ENCODE measurements around the gene JARID2. TPM values are rescaled to one million over a fixed set of nuclear protein-coding genes. Genes with fewer than 3 reads are reported as not detected.

The JARID2 gene
- total and polyA plus RNA-seq, 2 of the 13 experiments (the other 11 are each of a cell fraction or from before 2014, with no cell fraction given), result 7.5 to 10.3 TPM

DNA sequence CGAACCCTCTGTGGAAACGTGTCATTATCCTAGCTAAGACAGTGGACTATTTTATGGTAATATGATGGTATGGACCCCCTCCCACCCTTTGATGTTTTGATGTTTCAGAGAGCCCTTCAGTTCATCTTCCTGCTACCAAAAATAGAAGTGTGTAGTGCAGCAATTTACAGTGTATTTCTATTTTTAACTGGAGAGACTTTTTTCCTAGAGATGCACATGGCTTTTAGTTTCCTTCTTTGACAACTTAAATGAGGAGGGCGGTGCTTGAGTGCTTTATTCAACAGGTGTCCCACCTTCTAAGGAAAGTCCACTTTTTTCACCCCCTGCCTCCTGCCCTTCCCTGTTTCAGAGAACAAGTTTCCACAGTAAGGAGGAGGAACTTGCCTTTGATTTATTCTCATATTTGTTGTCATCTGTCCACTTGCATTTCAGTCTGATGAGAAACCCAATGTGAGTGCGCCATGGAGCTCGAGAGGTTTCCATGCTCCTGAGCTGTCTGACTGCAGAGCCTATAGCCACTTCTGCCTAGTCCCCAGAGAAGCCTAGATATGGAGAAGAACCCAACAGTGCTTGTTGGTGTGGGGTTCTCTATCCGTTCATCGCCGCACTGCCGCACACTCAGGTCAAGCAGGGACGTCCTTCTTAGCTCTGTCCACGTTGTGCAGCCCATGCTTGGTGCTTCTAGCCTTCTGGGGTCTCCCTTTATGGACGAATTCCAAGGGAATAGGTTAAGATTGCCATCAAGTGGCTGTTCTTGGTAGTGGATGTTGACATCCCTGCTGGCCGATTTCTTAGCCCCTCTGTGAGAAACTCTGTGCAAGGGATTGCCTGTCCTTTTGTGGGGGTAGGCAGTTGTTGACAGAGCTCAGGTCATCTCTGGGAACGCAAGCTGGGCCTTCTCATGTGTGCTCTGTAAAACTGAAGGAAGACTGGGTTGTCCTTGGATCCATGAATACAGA, 144.2 kb downstream of the JARID2 start:
- no peak overlapping the region for H2AFZ ChIP-seq (ENCODE audit: low read length)
- intact Hi-C loops (cut with micrococcal nuclease; ENCODE audit: unreplicated experiment) (loop anchor here (2.0 to 5.0 kb wide), 3 partner anchors 52 to 1179 kb away; partner anchors contain the start of gene JARID2), in situ Hi-C loops (cut with HindIII; ENCODE audit: extremely low pct_ligation_motif_present, low pct_unique_long_range_greater_than_20kb) (loop anchor here (10.0 kb wide), 1 partner anchor 1175 kb away; no protein-coding TSS in a partner anchor)
- BruUV-seq (replicated peaks), result no TSS peak
- H3K36me3 ChIP-seq (replicated peaks in 1 of 2; ENCODE audit: control insufficient read depth in 1 of 2, insufficient read depth in 2 of 2, low read length in 2 of 2), result no peaks in the 10 kb centered on the region
- H3K4me1 ChIP-seq (ENCODE audit: insufficient read depth, low read length), result no peaks in the 10 kb centered on the region
- H3K9me3 ChIP-seq (ENCODE audit: low read length), result no peaks in the 10 kb centered on the region
- WGBS (ENCODE audit: low lambda C conversion rate), result 66% methylated on average over 14 of the region's 14 CpGs
- H3K9ac ChIP-seq (ENCODE audit: insufficient read depth, low read depth, low read length), result no peak overlapping the region
- CTCF ChIA-PET (ENCODE audit: low intra/inter-chr PET ratio, low total read pairs), result interaction anchor here (1.4 to 1.8 kb wide), 2 partner anchors 51 to 136 kb away, joined by 5 to 6 read pairs; no protein-coding TSS in a partner anchor
- peaks cover 30% of the 10 kb centered on the region for H3K79me2 ChIP-seq (ENCODE audit: insufficient read depth, low read length)
- peak; percentile 60 for DNase-seq (ENCODE audit: low spot score)
- H4K20me1 ChIP-seq (ENCODE audit: insufficient read depth, low read length), result peaks cover 10% of the 10 kb centered on the region
- POLR2A ChIA-PET, result no interaction called here
- H3K27me3 ChIP-seq (ENCODE audit: control insufficient read depth in 1 of 2, insufficient read depth in 2 of 2, low read length in 2 of 2), result no peaks in the 10 kb centered on the region
- FAIRE-seq, result peak; percentile 98
- no peak overlapping the region for H3K4me2 ChIP-seq (ENCODE audit: low read depth, low read length)
- peak; percentile 89 for ATAC-seq
- H3K4me3 ChIP-seq (replicated peaks in 1 of 3; ENCODE audit: insufficient read depth in 1 of 3, low read depth in 2 of 3, low read length in 3 of 3), result no peak overlapping the region
- no peak overlapping the region for H3K27ac ChIP-seq (ENCODE audit: extremely low read length, insufficient read depth, low read length)
- no peak for TF ChIP-seq MZF1 (CRISPR knock-in tag; IDR thresholded peaks at IDR 0.05; ENCODE audit: borderline replicate concordance)
- no peak for TF ChIP-seq ZMYM3 (CRISPR knock-in tag; IDR thresholded peaks at IDR 0.05)
- TF ChIP-seq, protein P1, sequence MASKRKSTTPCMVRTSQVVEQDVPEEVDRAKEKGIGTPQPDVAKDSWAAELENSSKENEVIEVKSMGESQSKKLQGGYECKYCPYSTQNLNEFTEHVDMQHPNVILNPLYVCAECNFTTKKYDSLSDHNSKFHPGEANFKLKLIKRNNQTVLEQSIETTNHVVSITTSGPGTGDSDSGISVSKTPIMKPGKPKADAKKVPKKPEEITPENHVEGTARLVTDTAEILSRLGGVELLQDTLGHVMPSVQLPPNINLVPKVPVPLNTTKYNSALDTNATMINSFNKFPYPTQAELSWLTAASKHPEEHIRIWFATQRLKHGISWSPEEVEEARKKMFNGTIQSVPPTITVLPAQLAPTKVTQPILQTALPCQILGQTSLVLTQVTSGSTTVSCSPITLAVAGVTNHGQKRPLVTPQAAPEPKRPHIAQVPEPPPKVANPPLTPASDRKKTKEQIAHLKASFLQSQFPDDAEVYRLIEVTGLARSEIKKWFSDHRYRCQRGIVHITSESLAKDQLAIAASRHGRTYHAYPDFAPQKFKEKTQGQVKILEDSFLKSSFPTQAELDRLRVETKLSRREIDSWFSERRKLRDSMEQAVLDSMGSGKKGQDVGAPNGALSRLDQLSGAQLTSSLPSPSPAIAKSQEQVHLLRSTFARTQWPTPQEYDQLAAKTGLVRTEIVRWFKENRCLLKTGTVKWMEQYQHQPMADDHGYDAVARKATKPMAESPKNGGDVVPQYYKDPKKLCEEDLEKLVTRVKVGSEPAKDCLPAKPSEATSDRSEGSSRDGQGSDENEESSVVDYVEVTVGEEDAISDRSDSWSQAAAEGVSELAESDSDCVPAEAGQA (IDR thresholded peaks at IDR 0.05; ENCODE audit: low read depth), result no peak
- TF ChIP-seq, protein P1 (CRISPR knock-in tag; IDR thresholded peaks at IDR 0.05; ENCODE audit: borderline replicate concordance), result no peak
- TF ChIP-seq RORA (CRISPR knock-in tag; IDR thresholded peaks at IDR 0.05), result no peak
- no peak for TF ChIP-seq ZNF343 (CRISPR knock-in tag; IDR thresholded peaks at IDR 0.05)
- TF ChIP-seq, protein P2, sequence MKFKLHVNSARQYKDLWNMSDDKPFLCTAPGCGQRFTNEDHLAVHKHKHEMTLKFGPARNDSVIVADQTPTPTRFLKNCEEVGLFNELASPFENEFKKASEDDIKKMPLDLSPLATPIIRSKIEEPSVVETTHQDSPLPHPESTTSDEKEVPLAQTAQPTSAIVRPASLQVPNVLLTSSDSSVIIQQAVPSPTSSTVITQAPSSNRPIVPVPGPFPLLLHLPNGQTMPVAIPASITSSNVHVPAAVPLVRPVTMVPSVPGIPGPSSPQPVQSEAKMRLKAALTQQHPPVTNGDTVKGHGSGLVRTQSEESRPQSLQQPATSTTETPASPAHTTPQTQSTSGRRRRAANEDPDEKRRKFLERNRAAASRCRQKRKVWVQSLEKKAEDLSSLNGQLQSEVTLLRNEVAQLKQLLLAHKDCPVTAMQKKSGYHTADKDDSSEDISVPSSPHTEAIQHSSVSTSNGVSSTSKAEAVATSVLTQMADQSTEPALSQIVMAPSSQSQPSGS (CRISPR knock-in tag; IDR thresholded peaks at IDR 0.05), result no peak
- no peak for TF ChIP-seq ZNF749 (CRISPR knock-in tag; IDR thresholded peaks at IDR 0.05; ENCODE audit: borderline replicate concordance)
- TF ChIP-seq, protein P3, sequence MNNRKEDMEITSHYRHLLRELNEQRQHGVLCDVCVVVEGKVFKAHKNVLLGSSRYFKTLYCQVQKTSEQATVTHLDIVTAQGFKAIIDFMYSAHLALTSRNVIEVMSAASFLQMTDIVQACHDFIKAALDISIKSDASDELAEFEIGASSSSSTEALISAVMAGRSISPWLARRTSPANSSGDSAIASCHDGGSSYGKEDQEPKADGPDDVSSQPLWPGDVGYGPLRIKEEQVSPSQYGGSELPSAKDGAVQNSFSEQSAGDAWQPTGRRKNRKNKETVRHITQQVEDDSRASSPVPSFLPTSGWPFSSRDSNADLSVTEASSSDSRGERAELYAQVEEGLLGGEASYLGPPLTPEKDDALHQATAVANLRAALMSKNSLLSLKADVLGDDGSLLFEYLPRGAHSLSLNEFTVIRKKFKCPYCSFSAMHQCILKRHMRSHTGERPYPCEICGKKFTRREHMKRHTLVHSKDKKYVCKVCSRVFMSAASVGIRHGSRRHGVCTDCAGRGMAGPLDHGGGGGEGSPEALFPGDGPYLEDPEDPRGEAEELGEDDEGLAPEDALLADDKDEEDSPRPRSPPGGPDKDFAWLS (CRISPR knock-in tag; IDR thresholded peaks at IDR 0.05; ENCODE audit: borderline replicate concordance), result no peak
- TF ChIP-seq ZNF333 (CRISPR knock-in tag; IDR thresholded peaks at IDR 0.05; ENCODE audit: borderline replicate concordance), result no peak
- TF ChIP-seq ZFP62 (CRISPR knock-in tag; IDR thresholded peaks at IDR 0.05), result no peak
- TF ChIP-seq ZNF326 (CRISPR knock-in tag; IDR thresholded peaks at IDR 0.05; ENCODE audit: borderline replicate concordance), result no peak
- TF ChIP-seq ZNF563 (CRISPR knock-in tag; IDR thresholded peaks at IDR 0.05), result no peak

Data from HepG2 (cell line).